Stimulated activated CD4-positive, alpha-beta T cell treated with anti-CD3 and anti-CD28 coated beads, Interleukin-4, amount 100 ng/mL, for 4 hours (primary cell): Measurements from ENCODE around the gene VPS52.
"Not testable (repeated sequence)": the region's sequence is repeated elsewhere in the genome, so short reads cannot be mapped to it uniquely, and the experiment has no call there.

Experiments
- DNase-seq, 2 experiments: peaks; one replicate each; pipeline ENCODE4 v3.0.0-alpha.2; 2020

Gene VPS52

GRCh38 chr6:33249732-33250630 is 21.7 kb downstream of the VPS52 start:
- DNase-seq: no peak

DNA sequence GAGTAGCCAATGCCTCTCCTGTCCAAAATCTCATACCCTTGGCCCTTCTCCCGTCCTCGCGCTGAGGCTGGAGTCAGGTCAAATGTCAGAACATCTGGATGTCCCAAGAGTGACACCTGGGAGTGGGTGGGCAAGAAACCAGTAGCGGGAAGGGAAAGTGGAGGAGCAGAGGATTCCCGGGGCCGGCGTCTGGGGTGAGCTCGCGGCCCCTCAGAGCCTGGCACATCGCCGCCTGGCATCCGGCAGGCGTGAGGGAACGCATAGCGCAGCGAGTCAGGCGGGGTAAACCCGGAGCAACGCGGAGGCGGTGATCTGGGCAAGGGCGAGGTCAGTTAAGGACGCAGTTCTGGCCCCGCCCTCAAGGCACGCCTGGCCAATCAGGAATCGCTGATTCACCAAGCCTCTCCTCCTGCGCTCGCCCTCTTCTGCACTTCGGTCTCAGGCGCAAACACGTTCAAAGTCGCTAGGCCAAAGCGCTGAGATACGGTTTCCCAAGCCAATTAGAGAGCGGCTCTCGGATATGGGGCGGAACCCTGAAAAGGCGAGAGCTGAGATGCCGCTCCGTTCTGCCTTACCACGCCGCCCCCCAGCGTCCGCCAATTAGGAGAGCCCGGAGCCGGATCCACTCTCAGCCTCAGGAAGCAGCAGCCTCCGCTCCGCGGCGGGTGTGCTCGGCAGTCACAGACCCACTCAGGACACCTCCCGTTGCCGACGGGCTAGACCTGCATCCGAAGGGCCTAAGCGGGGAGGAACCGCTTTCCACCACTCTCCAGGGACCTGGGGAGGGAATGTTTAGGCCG is 22.5 kb downstream of the VPS52 start:
- peak; percentile 89 to 94 for DNase-seq

- no peak for DNase-seq
Observed at GRCh38 chr6:33248643-33248931, 23.1 kb downstream of the VPS52 start.

DNA sequence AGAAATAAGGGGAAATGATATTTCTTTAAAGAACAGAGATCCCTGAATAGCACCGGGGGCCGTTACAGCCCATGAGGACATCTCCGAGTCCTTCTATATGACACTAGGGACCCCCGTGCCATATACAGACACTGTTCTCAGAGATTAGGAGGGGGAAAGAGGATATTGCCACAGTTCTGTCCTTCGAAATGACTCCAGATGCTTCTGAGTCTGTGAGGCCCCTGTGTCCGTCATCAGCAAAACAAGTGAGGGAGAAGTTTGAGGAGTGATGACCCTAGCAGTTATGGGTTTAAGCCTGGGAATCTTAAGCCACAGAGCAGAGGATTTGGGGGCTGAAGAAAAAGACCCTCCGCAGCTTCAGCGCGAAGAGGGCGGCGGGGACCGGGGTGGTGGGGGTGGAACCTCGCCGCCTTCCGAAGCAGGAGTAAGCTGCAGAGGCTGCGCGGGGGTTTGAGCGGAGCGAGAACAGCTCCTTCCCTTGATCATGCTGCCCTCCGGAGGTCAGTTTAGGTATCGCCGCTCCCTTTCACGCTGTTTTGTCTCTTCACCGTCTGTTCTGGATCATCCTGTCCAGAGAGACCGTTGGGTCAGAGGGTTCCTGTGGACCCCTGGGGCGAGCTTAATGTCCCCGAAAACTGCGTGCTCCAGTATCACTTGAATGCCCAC is 23.6 kb downstream of the VPS52 start:
- peak; percentile 88 to 90 for DNase-seq

DNA sequence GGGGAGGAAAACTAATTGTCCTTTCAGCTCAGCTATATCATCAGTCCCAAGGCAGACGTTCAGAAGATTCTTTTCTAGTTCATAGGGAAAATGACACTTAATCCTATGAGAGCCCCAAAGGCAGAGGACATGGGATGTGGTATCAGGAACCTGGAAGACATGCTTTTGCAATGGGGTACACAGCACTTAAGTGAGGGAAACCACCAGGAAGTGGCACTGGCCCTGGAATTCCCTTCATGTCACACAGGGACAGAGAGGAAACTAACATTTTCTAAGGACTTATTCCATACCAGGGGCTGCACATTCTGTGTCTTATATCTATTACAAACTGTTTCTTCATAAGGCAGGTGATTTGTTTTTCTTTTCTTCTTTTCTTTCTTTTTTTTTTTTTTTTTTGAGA is 28.2 kb downstream of the VPS52 start:
- no peak for DNase-seq

DNA sequence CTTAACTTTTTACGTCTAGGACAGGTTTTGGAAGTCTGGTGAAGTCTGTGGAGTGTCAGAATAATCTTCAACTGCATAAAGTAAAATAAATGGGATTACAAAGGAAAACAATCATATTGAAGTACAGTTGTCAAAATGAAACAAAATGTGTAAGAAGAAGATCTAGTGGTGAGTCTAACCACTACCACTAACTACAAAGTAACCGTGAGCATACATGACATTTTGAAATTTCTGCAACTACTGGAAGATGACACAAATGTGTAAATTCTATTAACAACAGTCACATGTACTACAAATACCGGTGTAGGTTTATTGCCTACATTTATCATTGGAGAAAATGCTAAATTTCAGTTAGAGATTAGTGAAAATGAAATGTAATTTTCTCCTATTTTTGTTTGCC is 29.7 kb downstream of the VPS52 start:
- DNase-seq: no peak

- DNase-seq: no peak
Observed at GRCh38 chr6:33237741-33238140, 33.9 kb downstream of the VPS52 start.

DNA sequence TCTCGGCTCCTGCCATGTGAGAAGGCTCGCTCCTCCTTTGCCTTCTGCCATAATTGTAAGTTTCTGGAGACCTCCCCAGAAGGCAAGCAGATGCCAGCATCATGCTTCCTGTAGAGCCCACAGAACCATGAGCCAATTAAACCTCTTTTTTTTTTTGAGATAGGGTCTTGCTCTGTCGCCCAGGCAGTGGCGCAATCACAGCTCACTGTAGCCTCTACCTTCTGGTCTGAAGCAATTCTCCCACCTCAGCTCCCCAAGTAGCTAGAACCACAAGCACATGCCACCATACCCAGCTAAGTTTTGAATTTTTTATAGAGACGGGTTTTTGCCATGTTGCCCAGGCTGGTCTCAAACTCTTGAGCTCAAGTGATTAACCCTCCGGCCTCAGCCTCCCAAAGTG is 34.8 kb downstream of the VPS52 start:
- no peak for DNase-seq

DNA sequence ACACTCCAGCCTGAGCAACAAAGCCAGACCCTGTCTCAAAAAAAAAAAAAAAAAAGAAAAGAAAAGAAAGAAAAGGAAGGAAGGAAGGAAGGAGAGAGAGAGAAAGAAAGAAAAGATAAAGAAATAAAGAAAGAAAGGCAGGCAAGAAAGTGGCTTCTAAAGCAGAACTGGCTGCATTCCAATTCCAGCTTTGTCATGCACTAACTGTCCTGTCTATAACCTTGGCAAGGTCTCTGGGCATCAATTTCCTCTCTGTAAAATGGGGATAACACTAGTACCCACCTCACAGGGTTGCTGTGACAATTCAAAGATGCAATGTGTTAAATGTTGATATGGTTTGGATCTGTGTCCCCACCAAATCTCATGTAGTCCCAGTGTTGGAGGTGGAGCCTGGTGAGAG is 35.3 kb downstream of the VPS52 start:
- DNase-seq: no peak

DNA sequence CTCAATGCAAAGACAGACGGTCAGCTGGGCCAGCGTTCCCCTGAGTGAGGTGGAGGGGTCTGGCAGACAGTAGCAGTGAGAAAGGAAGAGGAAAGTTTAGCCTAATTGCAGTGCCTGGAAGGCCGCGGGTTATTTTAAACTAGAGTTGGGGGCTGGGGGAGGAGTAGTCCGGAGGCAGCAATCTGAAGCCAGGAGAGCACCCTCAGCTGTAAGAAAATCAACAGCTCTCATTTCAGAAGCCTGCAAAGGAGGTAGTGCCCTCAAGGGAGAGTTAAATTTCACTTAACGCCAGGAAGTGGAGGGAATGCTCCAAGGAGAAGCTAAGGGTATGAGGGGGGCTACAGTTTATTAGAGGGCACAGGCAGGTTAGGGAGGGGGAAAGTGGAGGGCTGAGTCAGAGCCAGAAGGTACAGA is 36.4 kb downstream of the VPS52 start:
- DNase-seq: no peak

DNA sequence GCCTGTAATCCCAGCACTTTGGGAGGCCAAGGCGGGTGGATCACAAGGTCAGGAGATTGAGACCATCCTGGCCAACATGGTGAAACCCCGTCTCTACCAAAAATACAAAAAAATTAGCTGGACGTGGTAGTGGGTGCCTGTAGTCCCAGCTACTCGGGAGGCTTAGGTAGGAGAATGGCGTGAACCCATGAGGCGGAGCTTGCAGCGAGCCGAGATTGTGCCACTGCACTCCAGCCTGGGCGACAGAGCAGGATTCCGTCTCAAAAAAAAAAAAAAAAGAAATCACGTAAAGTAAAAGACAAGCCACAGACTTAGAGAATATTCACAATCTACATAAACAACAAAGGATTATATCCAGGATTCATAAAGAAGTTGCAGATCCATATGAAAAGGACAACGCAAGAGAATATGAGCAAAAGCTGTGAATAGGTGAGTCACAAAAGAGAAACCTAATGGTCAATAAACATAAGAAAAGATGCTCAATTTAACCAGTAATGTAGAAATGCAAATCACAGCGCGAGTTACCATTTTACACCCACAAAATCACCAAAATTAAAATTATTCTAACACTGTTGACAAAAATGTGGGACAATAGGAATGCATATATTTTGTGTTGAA is 45.1 kb downstream of the VPS52 start:
- DNase-seq: not testable (repeated sequence)

DNA sequence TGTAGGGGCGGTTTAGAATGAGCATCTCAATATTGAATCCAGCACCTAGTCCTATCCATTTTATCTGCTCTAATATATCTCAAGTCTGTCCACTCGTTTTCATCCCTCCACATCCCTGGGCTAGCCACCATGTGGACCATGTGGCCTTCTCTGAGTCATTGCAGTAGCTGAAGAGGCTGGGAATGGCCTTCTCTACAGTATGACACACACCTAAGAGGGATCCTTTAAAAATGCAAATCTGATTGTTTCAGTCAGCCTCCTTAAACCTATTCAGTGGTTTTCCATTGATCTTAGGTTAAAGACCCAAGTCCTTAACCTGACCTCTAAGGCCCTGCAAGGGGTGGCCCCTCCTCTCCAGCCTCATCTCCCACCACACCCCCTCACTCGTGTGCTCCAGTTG is 54.0 kb downstream of the VPS52 start:
- DNase-seq: no peak

- no peak for DNase-seq
Observed at GRCh38 chr6:33217246-33217645, 54.4 kb downstream of the VPS52 start.

DNA sequence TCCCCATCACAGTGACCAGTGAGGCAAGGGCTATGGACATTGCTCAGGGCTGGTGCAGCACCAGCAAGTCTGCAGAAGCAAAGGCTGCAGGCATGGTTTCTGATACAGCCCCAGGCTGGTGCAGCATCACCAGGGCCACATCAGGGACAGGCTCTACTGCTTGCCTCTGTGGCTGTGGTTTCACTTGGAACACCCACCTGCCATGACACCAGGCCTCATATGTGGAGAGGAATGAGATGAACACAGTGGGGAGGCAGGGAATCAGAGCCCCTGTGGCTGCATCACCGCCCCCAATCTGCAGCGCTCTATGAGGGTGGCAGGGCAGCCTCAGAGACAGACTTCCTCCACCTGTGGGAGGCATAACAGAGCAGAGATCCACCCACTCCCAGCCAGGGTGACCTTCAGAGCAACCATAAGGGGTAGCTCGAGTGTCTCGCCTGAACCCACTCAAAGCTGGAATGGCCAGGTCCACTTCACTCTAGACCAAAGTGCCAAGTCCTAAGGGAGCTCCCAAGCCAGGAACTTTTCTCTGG is 55.5 kb downstream of the VPS52 start:
- DNase-seq: no peak

DNA sequence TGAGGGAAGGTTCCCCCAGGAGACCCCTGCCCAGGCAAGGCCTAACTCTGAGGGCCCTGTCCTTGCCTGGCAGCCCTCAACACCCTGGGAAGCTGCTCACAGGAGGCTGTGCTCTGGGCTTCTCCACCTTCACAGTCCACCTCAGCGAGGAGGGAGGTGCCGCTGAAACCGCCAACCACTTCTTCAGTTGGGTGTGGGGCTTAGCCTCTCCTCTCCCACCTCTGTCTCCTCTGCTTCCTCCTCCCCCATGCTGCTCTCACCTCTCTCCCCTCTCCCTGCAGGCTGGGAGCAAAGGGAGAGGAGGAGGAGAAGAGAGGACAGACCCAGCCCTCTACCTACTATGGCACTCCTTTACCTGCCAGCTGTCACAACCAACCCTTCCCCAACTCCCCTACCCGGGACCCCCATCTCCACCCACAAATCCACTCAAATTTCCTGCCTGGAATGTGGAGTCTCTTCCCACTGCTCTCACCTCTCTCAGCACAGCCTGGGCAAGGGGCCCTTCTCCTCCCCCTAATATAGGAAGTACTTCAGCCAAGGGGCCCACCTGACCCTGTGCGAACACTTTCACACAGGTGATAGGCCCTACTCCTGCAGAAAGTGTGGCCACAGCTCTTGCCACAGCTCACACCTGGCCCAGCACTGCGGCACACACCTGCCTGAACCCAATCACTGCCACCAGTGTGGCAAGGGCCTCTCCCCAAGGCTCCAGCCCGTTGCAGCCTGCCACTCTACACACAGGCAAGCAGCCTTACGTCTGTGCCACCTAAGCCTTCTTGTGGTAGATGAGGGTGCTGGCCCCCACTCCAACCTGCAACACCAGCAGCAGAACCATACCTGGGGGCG is 56.2 kb downstream of the VPS52 start:
- no peak for DNase-seq

DNA sequence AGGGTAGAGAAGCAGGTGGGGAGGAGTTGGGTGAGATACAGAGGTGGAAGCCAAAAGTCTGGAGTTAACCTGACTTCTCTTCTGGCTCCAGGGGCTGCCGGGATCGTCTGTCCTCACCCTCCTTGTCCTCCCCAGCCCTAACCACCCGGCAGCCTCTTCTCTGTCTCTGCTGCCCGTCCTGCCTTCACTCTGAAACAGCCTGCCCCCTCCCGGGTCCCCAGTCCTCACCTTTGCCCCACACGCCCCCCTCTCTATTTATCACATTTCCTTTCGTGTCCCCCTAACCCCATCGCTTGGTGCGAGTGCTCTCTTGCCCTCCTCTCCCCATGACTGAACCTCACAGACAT is 57.7 kb downstream of the VPS52 start:
- DNase-seq: no peak

DNA sequence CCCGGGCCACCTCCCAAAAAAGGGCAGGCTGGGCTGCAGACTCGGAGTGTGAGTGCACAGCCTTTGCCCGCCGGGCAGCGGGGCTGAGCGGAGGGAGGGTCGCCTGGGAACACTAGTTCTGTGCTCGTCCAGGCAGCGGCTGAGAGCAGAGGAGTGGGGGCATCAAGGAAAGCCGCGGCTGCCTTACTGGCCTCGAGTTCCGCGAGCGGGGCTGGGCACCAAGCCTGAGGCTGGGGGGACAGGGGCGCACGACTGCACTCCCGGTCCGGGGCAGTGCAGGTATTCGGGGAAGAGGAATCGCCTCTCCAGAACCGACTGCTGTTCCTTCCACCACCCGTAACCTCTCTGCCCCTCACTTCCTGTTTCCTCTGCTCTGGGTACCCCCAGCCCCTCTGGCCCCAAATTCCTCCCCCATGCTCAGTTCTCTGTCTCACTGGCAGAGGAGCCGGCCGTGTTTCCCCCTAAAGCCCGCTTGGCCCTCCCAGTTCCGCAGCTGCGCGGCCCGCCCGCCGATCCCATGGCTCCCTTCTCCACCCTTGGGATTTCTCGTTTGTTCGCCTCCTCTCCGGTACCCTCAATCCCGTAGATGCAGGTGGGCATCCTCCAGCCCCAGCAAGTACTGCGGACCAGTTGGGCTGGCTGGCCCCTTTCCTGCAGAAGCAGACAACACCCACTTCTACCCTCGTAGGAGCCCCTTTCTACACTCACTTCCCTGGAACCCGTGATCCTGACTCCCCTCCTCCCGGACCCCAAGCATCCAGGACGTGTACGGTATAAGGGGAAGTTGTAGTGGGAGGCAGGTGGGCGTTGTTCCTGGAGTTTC is 58.3 kb downstream of the VPS52 start:
- DNase-seq: no peak

- DNase-seq: no peak
Observed at GRCh38 chr6:33212857-33213165, 58.9 kb downstream of the VPS52 start.

DNA sequence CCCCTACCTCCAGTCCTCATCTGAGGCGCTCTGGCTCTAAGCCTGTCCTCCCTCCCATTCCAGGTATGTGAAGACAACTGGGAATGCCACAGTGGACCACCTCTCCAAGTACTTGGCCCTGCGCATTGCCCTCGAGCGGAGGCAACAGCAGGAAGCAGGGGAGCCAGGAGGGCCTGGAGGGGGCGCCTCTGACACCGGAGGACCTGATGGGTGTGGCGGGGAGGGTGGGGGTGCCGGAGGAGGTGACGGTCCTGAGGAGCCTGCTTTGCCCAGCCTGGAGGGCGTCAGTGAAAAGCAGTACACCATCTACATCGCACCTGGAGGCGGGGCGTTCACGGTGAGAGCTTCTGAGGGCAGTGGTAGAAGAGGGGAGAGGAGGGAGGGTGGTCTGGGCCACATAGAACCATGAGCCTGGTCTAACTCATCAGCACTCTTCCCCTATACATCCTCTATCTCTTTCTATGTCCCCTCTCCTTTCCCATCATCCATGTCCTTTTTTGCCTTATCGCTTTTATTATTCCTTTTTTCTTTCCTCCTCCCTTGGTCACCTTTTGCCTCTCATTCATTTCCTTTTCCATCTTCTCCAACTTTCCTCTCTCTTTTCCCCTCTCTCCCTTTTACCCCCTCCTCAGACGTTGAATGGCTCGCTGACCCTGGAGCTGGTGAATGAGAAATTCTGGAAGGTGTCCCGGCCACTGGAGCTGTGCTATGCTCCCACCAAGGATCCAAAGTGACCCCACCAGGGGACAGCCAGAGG is 59.8 kb downstream of the VPS52 start:
- DNase-seq: no peak

DNA sequence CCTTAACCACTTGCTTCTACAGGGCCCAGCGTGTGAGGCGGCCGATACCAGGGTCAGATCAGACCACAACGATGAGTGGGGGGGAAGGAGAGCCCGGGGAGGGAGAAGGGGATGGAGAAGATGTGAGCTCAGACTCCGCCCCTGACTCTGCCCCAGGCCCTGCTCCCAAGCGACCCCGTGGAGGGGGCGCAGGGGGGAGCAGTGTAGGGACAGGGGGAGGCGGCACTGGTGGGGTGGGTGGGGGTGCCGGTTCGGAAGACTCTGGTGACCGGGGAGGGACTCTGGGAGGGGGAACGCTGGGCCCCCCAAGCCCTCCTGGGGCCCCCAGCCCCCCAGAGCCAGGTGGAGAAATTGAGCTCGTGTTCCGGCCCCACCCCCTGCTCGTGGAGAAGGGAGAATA is 60.5 kb downstream of the VPS52 start:
- DNase-seq: no peak

- no peak for DNase-seq
Observed at GRCh38 chr6:33209856-33210255, 61.8 kb downstream of the VPS52 start.
